SK-N-MC (cell line): ENCODE data around the gene KIF4A.

Source experiments
- EZH2 ChIP-seq: fragments of 200-600 bp; sonication (generic); IDR thresholded peaks from one replicate; pipeline ENCODE4 v1.6.1; 2017; ENCODE audit warnings: antibody characterized with exemption
- POLR2AphosphoS5 ChIP-seq: IDR thresholded peaks from 2 replicates; pipeline ENCODE4 v1.6.1; 2012; ENCODE audit warnings: mild to moderate bottlenecking, low read depth, low read length, borderline replicate concordance

- no peak for TF ChIP-seq POLR2AphosphoS5
- TF ChIP-seq EZH2 = no peak
These were observed 177.1 kb downstream of the KIF4A start for GRCh38 chrX:70466968-70467367.
